Liver (tissue), 9 donors: Measurements from ENCODE around the gene PALLD. TPM values are rescaled to one million over a fixed set of nuclear protein-coding genes. Genes with fewer than 3 reads are reported as not detected.

ENCODE experiments used
- DNase-seq: peaks from one replicate; pipeline ENCODE4 v3.0.0-alpha.2; 2017; ENCODE audit warnings: low spot score
- H3K27ac ChIP-seq, 2 donors: one replicate each; pipeline ENCODE4 v1.7.0; 2013; ENCODE audit warnings: inconsistent platforms in 2 of 2, low read length in 2 of 2, control low read depth in 1 of 2, low read depth in 1 of 2, mild to moderate bottlenecking in 1 of 2
- H3K27me3 ChIP-seq, 4 donors: one replicate each; pipeline versions ENCODE4 v1.6.1 to v1.7.0; 2013; ENCODE audit warnings: low read length in 3 of 4, inconsistent platforms in 1 of 4, mild to moderate bottlenecking in 1 of 4, moderate library complexity in 1 of 4; ENCODE audit not compliant: control insufficient read depth in 4 of 4, insufficient read depth in 4 of 4
- H3K36me3 ChIP-seq, 4 donors: one replicate each; pipeline versions ENCODE4 v1.6.1 to v1.7.0; 2013; ENCODE audit warnings: low read length in 3 of 4, mild to moderate bottlenecking in 3 of 4, low read depth in 1 of 4, moderate library complexity in 1 of 4; ENCODE audit not compliant: control insufficient read depth in 4 of 4, insufficient read depth in 3 of 4
- H3K4me1 ChIP-seq, 4 donors: one replicate each; pipeline versions ENCODE4 v1.6.1 to v1.7.0; 2013; ENCODE audit warnings: low read length in 3 of 4, mild to moderate bottlenecking in 3 of 4, moderate library complexity in 1 of 4; ENCODE audit not compliant: control insufficient read depth in 4 of 4, insufficient read depth in 4 of 4
- H3K4me3 ChIP-seq, 3 donors: one replicate each; pipeline versions ENCODE4 v1.6.1 to v1.7.0; 2013; ENCODE audit warnings: low read length in 3 of 3, control low read depth in 1 of 3, low read depth in 1 of 3, mild to moderate bottlenecking in 1 of 3
- H3K9ac ChIP-seq, 2 donors: one replicate each; pipeline ENCODE4 v1.7.0; 2013; ENCODE audit warnings: low read length in 2 of 2, mild to moderate bottlenecking in 2 of 2, moderate library complexity in 2 of 2, control low read depth in 1 of 2, low read depth in 1 of 2
- H3K9me3 ChIP-seq, 4 donors: one replicate each; pipeline versions ENCODE4 v1.6.1 to v1.7.0; 2013; ENCODE audit warnings: low read length in 3 of 4; ENCODE audit not compliant: control insufficient read depth in 4 of 4
- EGR1 ChIP-seq, 2 donors: IDR thresholded peaks; 2 replicates each; pipeline ENCODE4 v1.6.1; 2016 to 2018; ENCODE audit warnings: antibody characterized with exemption in 2 of 2, low read depth in 2 of 2
- FOXA1 ChIP-seq: IDR thresholded peaks from 2 replicates; pipeline ENCODE4 v1.6.1; 2016; ENCODE audit warnings: antibody characterized with exemption
- HNF4A ChIP-seq, 2 donors: conservative IDR thresholded peaks; 2 replicates each; pipeline ENCODE4 v1.6.1; 2016; ENCODE audit warnings: antibody characterized with exemption in 2 of 2, mild to moderate bottlenecking in 2 of 2
- RAD21 ChIP-seq, 2 donors: IDR thresholded peaks; 2 replicates each; pipeline ENCODE4 v1.6.1; 2016; ENCODE audit warnings: antibody characterized with exemption in 2 of 2, mild to moderate bottlenecking in 2 of 2
- RXRA ChIP-seq, 2 donors: IDR thresholded peaks; 2 replicates each; pipeline ENCODE4 v1.6.1; 2017 to 2018; ENCODE audit warnings: antibody characterized with exemption in 2 of 2, mild to moderate bottlenecking in 1 of 2
- TAF1 ChIP-seq: conservative IDR thresholded peaks from 2 replicates; pipeline ENCODE4 v1.6.1; 2016; ENCODE audit warnings: antibody characterized with exemption, mild to moderate bottlenecking
- YY1 ChIP-seq: IDR thresholded peaks from 2 replicates; pipeline ENCODE4 v1.6.1; 2016; ENCODE audit warnings: antibody characterized with exemption, mild to moderate bottlenecking
- WGBS: extraction: QIAGEN DNeasy Blood & Tissue Kit; methylation state at CpG from one replicate; pipeline ENCODE4 v1.1.7; 2013; 5-methylcytosine and 5-hydroxymethylcytosine counted together
- polyA plus RNA-seq, 2 donors: library from polyadenylated mRNA; stranded (reverse) in 1 of 2; unstranded in 1 of 2; fragments of 200-250 nt in 1 of 2; fragments of >200 nt in 1 of 2; fragmentation: Nextera tagmentation in 1 of 2; extraction: Ambion mirVana in 1 of 2; gene quantifications; one replicate each; pipeline versions ENCODE4 v1.2.1 to v1.2.3, GENCODE V29; 2013 to 2015
- total RNA-seq, 2 donors: library from RNA; depleted of rRNA; stranded (reverse); fragments of >200 nt; gene quantifications; one replicate each; pipeline ENCODE4 v1.2.3, GENCODE V29; 2014
- TF ChIP-seq, protein P1 (sequence below): IDR thresholded peaks from 2 replicates; pipeline ENCODE4 v1.6.1; 2016; ENCODE audit warnings: antibody characterized with exemption
- TF ChIP-seq, protein P2 (sequence below): IDR thresholded peaks from 2 replicates; pipeline ENCODE4 v1.6.1; 2016; ENCODE audit warnings: antibody characterized with exemption, mild to moderate bottlenecking
- TF ChIP-seq, protein P3 (sequence below): IDR thresholded peaks from 2 replicates; pipeline ENCODE4 v1.6.1; 2016; ENCODE audit warnings: antibody characterized with exemption
- donor health status: healthy.
- donor health status: healthy.
- donor health status: healthy.
- donor health status: healthy.
- donor health status: healthy.

PALLD gene
- total and polyA plus RNA-seq, 4 donors: 9.0 to 26.3 (median 14.7) TPM

DNA sequence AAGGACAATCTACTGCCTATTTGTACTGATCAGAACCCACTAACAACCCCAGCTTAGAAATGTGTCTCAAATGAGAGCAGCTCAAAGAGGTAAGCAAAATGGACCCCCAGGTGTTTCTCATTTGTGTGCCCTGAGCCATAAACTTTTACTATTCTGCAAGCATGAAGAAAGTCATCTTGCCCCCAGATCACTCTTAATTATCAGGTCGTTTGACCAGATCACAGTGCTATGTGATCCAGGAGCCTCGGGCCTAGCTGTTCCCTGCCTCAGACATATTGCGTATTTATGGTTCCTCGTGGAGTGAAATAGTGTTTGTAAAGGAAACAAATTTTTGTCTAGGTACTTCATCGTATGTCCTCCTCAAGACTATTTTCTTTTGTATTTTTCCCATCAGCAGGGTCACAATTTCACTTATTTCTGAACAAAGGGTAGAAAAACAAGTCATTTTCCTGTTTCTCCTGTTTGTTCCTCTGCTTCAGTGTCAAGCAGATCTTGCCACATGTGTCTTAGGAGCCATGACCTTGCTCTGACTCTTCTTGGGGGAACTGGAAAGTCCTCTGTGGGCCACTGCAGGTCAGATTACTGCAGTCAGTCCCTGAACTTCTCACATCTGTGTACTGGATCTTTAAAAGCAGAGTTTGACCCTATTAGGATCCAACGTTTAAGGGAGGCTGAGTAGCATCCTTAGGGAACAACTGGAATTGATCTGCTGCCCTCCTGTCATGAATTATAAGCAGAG, 194.9 kb downstream of the PALLD start:
- Histone ChIP-seq H3K27me3 (no peaks in the 10 kb centered on the region), H3K36me3 (no peaks in the 10 kb centered on the region), H3K27ac (no peak overlapping the region), H3K4me3 (no peak overlapping the region), H3K4me1 (no peaks in the 10 kb centered on the region), H3K9ac (no peak overlapping the region), H3K9me3 (no peaks in the 10 kb centered on the region)
- WGBS: 74% methylated on average over 6 of the region's 6 CpGs
- no peak for DNase-seq
- TF ChIP-seq, protein P1, sequence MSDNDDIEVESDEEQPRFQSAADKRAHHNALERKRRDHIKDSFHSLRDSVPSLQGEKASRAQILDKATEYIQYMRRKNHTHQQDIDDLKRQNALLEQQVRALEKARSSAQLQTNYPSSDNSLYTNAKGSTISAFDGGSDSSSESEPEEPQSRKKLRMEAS: no peak
- TF ChIP-seq RXRA (IDR thresholded peaks at IDR 0.05) (no peak), EGR1 (IDR thresholded peaks at IDR 0.05; ENCODE audit: low read depth in 2 of 2) (no peak), HNF4A (conservative IDR thresholded peaks at IDR 0.05) (no peak)
- TF ChIP-seq, protein P2, sequence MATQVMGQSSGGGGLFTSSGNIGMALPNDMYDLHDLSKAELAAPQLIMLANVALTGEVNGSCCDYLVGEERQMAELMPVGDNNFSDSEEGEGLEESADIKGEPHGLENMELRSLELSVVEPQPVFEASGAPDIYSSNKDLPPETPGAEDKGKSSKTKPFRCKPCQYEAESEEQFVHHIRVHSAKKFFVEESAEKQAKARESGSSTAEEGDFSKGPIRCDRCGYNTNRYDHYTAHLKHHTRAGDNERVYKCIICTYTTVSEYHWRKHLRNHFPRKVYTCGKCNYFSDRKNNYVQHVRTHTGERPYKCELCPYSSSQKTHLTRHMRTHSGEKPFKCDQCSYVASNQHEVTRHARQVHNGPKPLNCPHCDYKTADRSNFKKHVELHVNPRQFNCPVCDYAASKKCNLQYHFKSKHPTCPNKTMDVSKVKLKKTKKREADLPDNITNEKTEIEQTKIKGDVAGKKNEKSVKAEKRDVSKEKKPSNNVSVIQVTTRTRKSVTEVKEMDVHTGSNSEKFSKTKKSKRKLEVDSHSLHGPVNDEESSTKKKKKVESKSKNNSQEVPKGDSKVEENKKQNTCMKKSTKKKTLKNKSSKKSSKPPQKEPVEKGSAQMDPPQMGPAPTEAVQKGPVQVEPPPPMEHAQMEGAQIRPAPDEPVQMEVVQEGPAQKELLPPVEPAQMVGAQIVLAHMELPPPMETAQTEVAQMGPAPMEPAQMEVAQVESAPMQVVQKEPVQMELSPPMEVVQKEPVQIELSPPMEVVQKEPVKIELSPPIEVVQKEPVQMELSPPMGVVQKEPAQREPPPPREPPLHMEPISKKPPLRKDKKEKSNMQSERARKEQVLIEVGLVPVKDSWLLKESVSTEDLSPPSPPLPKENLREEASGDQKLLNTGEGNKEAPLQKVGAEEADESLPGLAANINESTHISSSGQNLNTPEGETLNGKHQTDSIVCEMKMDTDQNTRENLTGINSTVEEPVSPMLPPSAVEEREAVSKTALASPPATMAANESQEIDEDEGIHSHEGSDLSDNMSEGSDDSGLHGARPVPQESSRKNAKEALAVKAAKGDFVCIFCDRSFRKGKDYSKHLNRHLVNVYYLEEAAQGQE: no peak

DNA sequence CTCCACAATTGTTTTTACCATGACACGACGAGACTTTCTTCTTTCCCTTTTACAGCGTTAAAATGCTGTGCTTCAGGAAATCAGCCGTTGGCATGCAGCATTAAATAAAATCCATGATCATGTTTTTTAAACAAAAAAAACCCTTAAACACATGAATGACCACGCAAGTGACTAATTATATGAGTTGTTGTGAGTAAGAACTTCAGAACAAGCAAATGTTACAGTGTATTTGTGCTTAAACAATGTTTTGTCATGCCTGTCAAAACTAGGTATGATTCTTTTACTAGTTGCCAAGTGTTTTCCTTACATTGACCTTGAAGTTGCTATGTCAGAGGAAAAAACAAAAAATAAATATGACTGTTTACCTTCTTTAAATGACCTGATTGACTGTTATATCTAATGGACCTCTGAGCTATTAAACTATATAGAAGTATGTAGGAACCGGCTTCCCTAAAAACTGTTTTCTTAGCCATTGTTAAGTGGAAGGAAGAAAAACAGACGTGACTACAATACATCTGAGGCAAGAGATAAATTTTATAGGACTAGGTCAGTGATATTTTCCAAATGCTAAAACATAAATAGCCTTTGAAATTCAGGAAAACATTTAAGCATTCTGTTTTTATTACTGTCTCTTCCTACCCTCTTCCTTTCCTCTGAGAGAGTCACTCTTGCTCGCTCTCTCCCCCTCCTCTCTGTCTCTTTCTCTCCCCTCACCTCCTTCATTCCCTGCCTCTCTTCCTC, 197.1 kb downstream of the PALLD start:
- no peaks in the 10 kb centered on the region for H3K27me3 ChIP-seq
- H3K36me3 ChIP-seq: no peaks in the 10 kb centered on the region
- H3K4me1 ChIP-seq: no peaks in the 10 kb centered on the region
- H3K9me3 ChIP-seq: no peaks in the 10 kb centered on the region
- no peak overlapping the region for H3K27ac ChIP-seq
- TF ChIP-seq, protein P3, sequence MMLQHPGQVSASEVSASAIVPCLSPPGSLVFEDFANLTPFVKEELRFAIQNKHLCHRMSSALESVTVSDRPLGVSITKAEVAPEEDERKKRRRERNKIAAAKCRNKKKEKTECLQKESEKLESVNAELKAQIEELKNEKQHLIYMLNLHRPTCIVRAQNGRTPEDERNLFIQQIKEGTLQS: no peak
- no peak for TF ChIP-seq RAD21 (IDR thresholded peaks at IDR 0.05)
- no peak for TF ChIP-seq TAF1
- TF ChIP-seq, protein P1: no peak
- no peak for TF ChIP-seq FOXA1
- H3K4me3 ChIP-seq: no peak overlapping the region
- no peak overlapping the region for H3K9ac ChIP-seq
- 73% methylated on average over 8 of the region's 8 CpGs for WGBS
- DNase-seq: no peak

DNA sequence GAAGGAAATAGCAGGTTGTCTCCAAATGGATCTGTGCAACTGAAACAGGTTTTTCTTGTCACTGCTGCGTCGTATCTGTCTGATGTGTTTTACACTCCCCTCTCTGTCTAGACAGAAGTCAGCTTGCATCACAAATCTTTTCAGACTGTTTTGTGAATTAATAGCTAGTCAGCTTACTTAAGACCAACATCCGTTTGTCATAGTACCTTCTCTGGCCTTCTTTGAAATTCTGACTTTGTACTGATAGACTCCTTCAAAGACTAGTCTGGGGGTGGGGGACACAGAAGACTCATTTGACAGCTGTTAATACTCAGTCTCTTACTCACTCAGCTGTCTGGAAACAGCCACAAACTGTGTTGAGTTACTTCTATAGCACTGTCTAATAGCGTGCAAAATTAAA, 197.8 kb downstream of the PALLD start:
- peaks cover 0 to 5% (median 0%) of the 10 kb centered on the region in 4 donors for H3K4me1 ChIP-seq
- 89% methylated on average over 4 of the region's 4 CpGs for WGBS
- H3K9ac ChIP-seq: no peak overlapping the region
- H3K36me3 ChIP-seq: no peaks in the 10 kb centered on the region
- no peak for TF ChIP-seq YY1
- DNase-seq: no peak
- no peaks in the 10 kb centered on the region for H3K27me3 ChIP-seq
- no peak overlapping the region for H3K27ac ChIP-seq
- no peaks in the 10 kb centered on the region for H3K9me3 ChIP-seq
- H3K4me3 ChIP-seq: no peak overlapping the region
